ENCODE measurements around the gene CHAT. TPM values are rescaled to one million over a fixed set of nuclear protein-coding genes. Genes with fewer than 3 reads are reported as not detected.

CHAT gene
- total and polyA plus RNA-seq, 9 donors, result not detected

DNA sequence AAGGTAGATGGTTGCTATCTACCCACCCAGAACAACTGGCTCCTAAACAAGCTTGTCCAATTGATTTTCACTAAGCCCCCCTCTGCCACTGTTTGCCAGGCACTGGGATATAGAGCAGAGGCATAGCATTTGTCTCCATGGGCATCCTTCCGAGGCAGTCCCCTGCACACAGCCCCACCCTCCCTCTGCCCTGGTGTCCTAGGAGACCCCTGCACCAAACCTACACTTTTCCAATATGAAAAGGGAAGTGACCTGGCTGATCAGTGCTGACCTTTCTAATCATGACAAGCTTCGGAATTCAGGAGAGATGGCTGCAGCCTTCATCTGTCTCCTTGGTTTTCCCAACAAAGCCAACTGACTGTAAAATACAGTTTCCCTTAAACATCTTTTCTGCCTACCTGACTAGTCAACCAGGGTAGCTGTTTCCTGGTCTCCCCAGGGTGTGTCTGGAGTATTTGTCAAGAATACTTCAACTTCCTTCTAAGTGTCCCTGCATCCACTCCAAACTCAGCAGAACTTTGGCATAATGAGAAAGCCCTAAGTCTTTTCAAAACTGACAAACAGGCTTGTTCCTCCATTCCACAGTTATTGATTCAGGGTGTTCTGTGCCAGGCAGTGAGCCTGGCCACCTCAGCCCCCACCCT lies 11.3 kb upstream of the CHAT start:
- intact Hi-C loops (cut with DNase I), result no loop called here
- no peaks in the 10 kb centered on the region for H3K27me3 ChIP-seq
- 55 to 78% (median 72%) methylated on average over 2 of the region's 2 CpGs for WGBS, 3 donors

GRCh38 chr10:49605216-49605938 lies 8.5 kb upstream of the CHAT start:
- intact Hi-C loops (cut with DNase I), result no loop called here
- DNase-seq, result peak in 1 of 5 donors; percentile 0
- Histone ChIP-seq H3K27me3 (no peaks in the 10 kb centered on the region), H3K4me3 (no peak overlapping the region), H3K4me1 (ENCODE audit: insufficient read depth) (no peaks in the 10 kb centered on the region), H3K27ac (no peak overlapping the region), H3K36me3 (no peaks in the 10 kb centered on the region), H3K9me3 (no peaks in the 10 kb centered on the region)
- TF ChIP-seq POLR2A (IDR thresholded peaks at IDR 0.05) (no peak), CTCF (IDR thresholded peaks at IDR 0.05) (no peak), EP300 (IDR thresholded peaks at IDR 0.05) (no peak)
- 61 to 69% (median 63%) methylated on average over 6 of the region's 6 CpGs for WGBS, 3 donors

More for the DNA sequence above, 11.3 kb upstream of the CHAT start:
- H3K4me3 ChIP-seq, result no peak overlapping the region
- H3K4me1 ChIP-seq (ENCODE audit: insufficient read depth), result no peaks in the 10 kb centered on the region
- TF ChIP-seq POLR2A (IDR thresholded peaks at IDR 0.05), result no peak
- no peak for TF ChIP-seq EP300 (IDR thresholded peaks at IDR 0.05)
- no peak for TF ChIP-seq CTCF (IDR thresholded peaks at IDR 0.05)
- DNase-seq, result peak in 1 of 5 donors; percentile 0
- no peaks in the 10 kb centered on the region for H3K36me3 ChIP-seq
- H3K9me3 ChIP-seq, result no peaks in the 10 kb centered on the region
- no peak overlapping the region for H3K27ac ChIP-seq

GRCh38 chr10:49605939-49606509 lies 7.8 kb upstream of the CHAT start:
- no peak overlapping the region for H3K27ac ChIP-seq
- 42 to 68% (median 51%) methylated on average over 3 of the region's 3 CpGs for WGBS, 3 donors
- peak in 1 of 5 donors; percentile 2 for DNase-seq
- H3K4me3 ChIP-seq, result no peak overlapping the region
- no peaks in the 10 kb centered on the region for H3K9me3 ChIP-seq
- H3K4me1 ChIP-seq (ENCODE audit: insufficient read depth), result no peaks in the 10 kb centered on the region
- no peaks in the 10 kb centered on the region for H3K36me3 ChIP-seq
- intact Hi-C loops (cut with DNase I), result no loop called here
- H3K27me3 ChIP-seq, result no peaks in the 10 kb centered on the region
- no peak for TF ChIP-seq POLR2A (IDR thresholded peaks at IDR 0.05)
- TF ChIP-seq EP300 (IDR thresholded peaks at IDR 0.05), result no peak
- TF ChIP-seq CTCF (IDR thresholded peaks at IDR 0.05), result no peak

DNA sequence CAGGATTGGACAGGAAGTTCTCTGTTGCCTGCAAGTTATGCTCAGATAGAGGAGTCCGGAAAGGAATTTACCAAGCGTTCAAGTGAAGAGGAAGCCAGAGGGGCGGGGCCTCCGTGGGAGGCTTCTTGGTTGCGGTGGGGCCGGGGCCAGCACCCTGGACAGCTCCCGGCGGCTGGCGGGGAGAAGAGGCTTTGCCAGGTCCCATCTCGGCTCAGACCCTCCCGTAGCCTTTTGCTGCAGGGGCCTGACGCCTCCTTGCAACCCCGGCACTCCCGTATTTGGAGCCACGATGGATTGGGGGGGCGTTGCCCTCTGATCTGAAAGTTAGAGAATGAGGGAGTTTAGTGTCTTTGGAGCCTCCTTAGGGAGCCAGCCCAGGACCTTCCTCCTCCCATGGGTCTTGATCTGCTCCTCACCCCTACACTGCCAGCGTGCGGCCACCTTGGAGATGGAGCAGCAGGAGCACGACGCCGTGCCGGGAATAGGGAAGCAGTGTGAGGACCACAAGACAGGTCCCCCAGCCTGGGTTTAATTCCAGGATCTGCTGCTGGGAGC lies 6.8 kb upstream of the CHAT start:
- Histone ChIP-seq H3K9me3 (peaks cover 0 to 4% of the 10 kb centered on the region in 2 donors), H3K36me3 (no peaks in the 10 kb centered on the region), H3K4me3 (no peak overlapping the region), H3K27me3 (no peaks in the 10 kb centered on the region), H3K27ac (no peak overlapping the region), H3K4me1 (ENCODE audit: insufficient read depth) (no peaks in the 10 kb centered on the region)
- TF ChIP-seq EP300 (IDR thresholded peaks at IDR 0.05) (no peak), POLR2A (IDR thresholded peaks at IDR 0.05) (no peak), CTCF (IDR thresholded peaks at IDR 0.05) (no peak)
- DNase-seq, result peak in 2 of 5 donors; percentile 46 to 61
- intact Hi-C loops (cut with DNase I), result no loop called here
- WGBS, 3 donors, result 1 to 2% (median 1%) methylated on average over 22 of the region's 22 CpGs

Measured in ovary (tissue), 9 donors.